HG02678 (cell line): Measurements from ENCODE around the gene ZNF609.
A peak's percentile ranks its signal among the peaks of the same experiment; 100 is the strongest.
"Not testable (repeated sequence)": the region's sequence is repeated elsewhere in the genome, so short reads cannot be mapped to it uniquely, and the experiment has no call there.

Experiments used
- ATAC-seq: cut with Tn5 transposase; IDR thresholded peaks from one replicate; pipeline ENCODE4 v1.9.1; 2021; ENCODE audit warnings: mild to moderate bottlenecking, moderate library complexity; ENCODE audit not compliant: unreplicated experiment

ZNF609 gene

DNA sequence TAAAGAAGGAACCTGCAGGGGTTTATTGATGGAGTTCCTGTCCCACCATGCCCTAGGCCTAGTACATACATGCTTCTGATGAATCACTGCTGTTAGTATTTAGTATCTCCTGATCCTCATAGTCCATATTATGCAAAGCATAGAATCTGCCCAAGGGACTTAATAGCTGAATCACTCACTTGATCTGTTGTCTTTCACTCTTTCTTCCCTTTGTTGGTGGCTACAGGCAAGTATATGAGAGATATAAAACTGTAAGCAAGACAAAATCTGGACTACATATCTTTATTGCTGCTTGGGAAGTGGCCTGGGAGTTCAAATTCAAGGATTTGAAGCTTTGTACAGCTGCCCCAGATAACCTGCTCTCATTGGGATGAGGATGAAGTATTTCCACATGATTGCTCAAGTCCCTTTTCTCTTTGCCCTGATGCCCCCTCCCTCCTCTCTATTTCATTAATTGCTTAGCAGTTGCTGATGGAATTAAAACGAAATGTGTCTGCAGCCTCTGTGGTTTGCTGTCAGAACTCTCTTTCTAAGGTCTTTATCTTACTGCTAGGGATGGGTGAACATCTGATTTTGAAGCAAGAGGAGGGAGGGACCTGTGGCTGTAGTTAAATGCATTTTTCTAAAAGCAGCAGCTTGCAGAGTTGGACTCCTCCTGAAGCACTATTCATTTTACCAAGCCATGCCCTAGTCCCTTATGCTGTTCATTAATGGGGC lies 114.1 kb downstream of the ZNF609 start:
- no peak for ATAC-seq

DNA sequence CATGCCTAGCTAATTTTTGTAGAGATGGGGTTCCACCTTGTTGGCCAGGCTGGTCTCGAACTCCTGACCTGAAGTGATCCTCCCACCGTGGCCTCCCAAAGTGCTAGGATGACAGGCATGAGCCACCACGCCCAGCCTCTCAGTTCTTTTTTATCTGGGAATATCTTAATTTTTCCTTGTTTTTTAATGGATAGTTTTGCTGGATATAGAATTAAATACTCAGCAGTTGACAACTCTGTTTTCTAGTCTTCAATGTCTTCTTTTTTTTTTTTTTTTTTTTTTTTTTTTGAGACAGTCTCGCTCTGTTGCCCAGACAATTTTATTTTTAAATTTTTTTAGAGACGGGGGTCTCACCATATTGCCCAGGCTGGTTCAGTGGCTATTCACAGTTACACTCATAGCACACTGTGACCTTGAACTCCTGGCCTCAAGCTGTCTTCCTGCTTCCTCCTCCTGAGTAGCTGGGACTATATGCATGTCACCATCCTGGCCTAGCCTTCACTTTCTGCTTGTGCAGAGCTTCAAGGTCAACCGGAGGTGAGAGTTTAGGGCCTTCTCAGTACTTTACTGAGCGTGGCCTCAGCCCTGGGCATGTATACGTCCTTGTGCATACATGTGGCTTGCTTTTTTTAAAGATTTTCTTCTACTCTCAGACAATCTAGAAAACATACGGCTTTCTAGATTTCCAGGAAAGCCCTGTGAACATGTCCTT lies 120.5 kb downstream of the ZNF609 start:
- no peak for ATAC-seq

DNA sequence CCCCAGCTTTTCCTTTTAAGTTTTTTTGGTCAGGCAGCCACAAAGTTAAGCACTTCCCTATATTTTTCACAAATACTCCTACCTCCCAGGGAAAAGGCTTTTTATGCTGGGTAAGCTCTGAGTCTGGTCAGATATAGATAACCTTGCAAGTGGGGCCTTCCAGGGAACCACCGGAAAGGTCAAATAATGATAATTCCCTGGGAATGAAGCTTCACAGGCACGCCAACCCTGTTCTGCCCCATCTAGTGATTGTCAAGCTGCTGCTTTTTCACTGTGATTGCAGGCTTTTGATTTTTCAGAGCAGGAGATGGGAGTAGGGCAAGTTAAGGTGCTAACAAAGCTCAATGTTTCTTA lies 121.0 kb downstream of the ZNF609 start:
- ATAC-seq = no peak

DNA sequence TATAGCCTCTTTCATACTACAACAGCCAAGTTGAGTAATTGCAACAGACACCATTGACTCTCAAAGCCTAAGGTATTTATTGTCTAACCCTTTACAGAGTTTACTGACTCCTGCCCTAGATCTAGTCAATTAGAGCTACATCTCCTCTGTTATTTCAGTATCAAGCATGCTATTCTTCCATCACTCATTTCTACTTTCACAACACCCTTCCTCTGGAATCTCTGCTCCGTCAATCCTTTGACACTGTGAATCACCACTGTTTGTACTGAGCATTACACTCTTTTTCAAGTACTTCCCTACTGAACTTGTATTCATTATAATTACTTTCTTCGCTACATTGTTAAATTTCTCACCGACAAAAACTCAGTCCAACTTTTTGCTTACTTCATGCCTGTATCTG lies 121.8 kb downstream of the ZNF609 start:
- ATAC-seq = no peak

DNA sequence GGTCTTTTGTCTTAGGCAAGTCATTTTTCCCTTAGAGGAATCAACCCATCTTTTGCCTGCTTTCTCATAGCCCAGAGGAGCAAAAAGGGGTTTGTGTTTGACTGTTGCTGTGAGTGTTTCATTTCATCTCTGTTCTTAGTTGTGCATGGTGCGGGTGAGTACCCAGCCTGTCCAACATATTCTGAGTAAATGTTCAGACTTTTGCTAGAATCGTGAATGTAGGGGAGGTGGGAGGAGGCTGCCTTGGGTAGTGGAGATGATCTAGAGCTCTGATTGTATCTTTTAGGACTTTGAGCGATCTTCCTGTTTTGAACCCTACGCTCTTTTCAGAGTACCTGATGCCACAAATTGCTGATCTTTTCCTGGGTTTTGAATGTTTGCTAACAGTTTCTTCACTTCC lies 123.1 kb downstream of the ZNF609 start:
- no peak for ATAC-seq

DNA sequence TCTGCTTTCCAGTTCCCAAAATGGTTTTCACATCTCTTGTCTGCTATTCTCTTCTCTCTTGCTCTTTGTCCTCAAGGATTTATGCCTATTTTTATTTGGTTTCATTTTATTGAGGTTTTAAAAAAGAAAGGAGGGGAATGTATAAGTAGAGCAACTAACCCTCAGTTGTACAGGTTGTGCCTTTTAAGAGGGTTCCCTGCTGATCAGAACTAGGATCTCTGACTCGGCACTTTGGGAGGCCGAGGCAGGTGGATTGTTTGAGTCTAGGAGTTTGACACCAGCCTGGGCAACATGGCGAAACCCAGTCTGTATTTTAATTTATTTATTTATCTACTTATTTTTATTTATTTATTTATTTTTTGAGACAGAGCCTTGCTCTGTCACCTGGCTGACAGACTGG lies 123.6 kb downstream of the ZNF609 start:
- ATAC-seq = no peak

DNA sequence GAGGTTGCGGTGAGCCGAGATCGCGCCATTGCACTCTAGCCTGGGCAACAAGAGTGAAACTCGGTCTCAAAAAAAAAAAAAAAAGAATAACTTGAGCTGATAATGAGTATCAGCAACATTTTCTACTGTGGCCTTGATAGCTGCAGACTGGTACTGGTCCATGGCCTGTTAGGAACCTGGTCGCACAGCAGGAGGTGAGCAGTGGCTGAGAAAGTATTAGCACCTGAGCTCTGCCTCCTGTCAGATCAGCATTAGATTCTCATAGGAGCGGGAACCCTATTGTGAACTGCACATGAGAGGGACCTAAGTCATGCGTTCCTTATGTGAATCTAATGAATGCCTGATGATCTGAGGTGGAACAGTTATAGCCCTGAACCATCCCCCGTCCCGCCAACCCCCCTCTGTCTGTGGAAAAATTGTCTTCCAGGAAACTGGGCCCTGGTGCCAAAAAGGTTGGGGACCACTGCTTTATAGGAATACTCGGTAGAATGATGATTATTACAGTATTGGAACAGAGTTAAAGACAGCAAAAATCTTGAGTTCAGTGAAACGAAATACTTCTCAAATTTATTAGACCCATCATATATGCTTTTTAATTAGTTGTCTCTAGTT lies 126.0 kb downstream of the ZNF609 start:
- ATAC-seq = no peak

DNA sequence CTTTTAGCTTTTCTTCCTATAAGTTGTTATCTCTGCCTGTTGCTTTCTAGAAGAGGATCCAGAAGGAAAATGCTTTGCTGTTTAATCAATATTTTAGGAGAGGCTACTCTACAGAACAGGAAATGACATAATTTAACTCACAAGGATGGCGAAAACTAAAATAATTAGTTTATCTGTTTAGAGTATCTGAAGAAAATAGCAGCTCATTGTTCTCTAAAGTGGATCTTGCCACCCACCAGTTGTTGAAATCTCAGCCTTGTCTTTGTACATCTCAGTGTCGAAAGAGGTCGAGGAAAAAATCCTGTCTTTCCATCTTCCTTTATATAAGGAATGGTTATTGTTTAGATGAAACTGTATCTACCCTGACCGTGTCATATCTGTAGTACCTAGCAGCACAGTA lies 126.6 kb downstream of the ZNF609 start:
- ATAC-seq = no peak

DNA sequence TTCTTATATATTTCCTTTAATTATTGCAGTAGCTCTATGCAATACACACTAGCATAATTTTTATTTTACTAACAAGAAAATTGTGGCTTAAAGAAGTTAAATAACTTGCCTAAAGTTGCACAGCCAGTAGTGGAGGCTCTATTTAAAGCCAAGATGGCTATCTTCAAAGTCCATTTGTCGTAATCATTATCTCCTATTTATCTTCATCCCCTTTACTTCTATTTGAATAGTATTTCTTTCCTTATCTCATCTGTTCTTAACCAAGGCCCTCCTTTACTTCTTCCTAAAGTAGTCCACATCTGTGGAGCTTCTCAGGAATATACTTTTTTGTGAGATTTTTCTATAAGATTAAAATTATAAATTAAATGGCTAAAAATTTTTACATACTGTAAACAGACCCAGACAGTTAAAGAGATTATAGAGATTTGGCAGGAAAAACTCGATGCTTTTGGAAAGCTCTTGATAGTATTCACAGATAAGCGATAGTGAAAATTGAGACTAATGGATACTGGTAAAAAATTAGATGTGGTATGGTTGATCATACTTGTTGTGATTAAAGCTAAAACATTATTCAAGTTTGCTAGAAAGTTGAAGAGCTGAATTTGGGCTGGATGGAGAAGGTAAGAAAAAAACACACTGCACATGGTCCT lies 129.2 kb downstream of the ZNF609 start:
- no peak for ATAC-seq

DNA sequence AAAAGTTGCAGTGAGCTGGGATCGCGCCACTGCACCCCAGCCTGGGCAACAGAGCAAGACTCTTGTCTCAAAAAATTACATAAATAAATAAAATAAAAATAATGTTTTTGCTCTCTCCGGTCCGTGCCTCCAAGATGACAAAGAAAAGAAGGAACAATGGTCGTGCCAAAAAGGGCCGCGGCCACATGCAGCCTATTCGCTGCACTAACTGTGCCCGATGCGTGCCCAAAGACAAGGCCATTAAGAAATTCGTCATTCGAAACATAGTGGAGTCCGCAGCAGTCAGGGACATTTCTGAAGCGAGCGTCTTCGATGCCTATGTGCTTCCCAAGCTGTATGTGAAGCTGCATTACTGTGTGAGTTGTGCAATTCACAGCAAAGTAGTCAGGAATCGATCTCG lies 132.5 kb downstream of the ZNF609 start:
- not testable (repeated sequence) for ATAC-seq

DNA sequence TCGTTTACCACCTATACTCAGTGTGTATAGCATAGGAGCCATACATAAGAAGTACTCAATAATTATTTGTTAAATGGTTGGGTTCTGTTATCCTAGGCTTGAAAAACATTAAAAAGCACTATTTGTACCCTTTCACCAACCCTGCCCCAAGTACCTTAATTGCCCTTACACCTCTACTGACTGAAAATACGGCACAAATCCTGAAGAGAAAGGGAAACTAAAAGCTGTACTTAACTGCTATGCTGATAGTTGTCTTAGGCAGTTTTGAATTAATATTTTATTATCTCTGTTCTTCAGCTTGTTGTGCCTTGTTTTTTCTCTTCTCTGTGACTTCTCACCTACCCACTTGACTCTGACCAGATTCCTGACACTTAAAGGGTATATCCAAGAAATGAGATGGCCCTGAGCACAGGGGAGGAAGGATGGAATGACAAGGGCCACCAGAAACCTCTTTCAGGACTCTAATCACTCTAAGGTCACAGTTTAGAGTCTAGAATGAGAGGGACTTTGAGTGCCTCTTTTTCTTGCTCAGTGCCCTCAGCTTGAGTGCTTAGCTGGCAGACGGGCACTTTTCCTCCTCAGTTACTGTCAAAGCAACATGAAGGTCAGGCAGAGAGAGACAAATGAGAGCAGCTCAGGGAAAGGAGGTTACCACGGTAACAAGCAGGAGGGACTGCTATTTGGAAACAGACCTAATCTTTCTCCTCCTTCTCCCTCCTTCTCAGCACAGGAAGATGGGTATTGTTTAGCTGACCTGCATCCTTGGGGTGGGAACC lies 136.5 kb downstream of the ZNF609 start:
- ATAC-seq = peak; percentile 47

DNA sequence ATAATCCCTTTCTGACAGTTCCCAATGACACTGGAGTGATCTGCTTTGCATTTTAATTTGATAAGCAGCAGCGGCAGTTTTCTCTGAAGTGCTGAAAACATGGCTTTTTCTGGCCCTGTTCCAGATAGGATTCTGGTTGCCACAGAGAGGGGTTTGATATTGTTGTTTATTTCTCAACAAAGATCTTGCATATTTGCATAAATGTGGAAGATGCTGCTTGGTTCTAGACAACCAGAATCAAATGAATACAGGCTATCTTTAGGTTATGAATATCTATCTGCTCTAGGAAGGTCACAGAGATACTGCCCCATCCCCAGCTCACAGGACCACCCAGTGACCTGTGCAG lies 137.1 kb downstream of the ZNF609 start:
- ATAC-seq = peak; percentile 14

DNA sequence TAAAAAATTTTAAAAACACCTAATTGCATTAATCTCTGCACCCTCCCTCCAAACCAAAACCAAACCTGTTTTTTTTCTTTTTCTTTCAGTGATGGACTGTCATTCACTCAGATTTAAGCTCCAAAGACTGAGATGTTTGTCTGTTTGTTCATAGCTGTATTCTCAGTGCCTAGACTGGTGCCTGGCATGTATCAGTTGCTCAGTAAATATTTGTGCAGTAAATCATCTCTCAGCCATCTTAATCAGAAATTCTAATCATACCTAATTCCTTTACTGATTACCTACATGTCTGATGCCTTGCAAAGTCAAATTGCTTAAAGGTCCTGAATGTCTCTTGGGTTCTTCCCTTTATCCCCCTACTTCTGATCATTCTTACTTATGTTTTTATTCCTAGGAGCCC lies 138.8 kb downstream of the ZNF609 start:
- ATAC-seq = no peak

DNA sequence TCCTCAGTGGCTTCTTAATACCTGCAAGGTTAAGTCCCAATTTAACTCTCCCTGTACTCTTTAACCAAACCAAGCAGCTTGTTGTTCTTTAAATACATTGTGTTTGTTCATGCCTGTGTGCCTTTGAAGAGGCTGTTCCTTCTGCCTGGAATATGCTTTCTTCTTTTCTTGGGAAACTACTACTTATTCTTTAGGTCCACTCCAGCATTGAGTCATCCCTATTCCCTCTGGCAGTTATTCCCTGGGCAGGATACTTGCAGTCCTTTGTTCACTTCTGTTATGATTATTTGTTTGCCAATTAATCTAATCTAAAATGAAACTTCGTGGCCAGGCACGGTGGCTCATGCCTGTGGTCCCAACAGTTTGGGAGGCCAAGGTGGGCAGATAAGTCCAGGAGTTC lies 139.3 kb downstream of the ZNF609 start:
- no peak for ATAC-seq

DNA sequence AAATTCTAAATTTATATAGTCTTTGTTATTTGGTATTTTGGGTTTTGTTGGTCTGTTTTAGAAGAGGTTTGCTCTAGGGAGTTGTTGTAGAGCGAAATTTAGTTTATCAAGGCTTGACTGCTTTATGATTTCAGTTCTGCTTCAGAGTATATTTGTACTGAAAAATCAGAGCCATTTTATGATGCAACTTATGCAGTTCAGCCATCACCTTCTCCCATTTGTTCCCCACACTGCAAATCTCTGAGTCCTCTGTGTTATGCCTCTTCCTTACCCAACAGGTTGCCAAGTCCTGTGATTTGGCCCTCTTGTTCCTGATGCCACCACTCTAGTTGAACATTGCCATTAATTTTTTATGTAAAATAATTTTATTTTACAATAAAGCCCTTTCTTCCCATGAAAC lies 140.4 kb downstream of the ZNF609 start:
- no peak for ATAC-seq

DNA sequence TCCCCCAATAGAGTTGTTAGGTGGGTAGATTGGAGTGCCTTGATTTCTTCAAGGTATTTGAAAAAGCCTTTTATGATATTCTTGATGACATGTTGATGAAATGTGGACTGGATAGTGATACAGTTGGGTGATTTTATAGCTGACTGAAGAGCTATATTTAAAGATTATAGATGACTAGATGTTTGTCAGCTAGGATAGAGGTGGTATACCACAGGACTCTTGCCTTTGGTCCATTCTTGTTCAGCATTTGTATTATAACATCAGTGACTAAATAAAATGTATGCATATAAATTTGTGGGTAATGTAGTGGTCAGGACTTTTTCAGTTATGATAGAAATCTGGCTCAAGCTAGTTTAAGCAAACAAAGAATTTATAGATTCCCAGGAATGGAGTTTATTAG lies 143.9 kb downstream of the ZNF609 start:
- no peak for ATAC-seq

DNA sequence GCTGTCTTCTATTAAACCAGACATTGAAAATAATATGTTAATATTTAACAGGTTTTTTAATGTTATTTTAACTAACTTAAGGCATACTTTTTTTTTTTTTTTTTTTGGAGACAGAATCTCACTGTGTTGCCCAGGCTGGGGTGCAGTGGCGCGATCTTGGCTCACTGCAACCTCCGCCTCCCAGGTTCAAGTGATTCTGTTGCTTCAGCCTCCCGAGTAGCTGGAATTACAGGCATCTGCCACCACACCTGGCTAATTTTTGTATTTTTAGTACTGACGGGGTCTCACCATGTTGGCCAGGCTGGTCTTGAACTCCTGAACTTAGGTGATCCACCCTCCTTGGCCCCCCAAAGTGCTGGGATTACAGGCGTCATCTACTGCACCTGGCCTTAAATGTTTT lies 147.0 kb downstream of the ZNF609 start:
- not testable (repeated sequence) for ATAC-seq

DNA sequence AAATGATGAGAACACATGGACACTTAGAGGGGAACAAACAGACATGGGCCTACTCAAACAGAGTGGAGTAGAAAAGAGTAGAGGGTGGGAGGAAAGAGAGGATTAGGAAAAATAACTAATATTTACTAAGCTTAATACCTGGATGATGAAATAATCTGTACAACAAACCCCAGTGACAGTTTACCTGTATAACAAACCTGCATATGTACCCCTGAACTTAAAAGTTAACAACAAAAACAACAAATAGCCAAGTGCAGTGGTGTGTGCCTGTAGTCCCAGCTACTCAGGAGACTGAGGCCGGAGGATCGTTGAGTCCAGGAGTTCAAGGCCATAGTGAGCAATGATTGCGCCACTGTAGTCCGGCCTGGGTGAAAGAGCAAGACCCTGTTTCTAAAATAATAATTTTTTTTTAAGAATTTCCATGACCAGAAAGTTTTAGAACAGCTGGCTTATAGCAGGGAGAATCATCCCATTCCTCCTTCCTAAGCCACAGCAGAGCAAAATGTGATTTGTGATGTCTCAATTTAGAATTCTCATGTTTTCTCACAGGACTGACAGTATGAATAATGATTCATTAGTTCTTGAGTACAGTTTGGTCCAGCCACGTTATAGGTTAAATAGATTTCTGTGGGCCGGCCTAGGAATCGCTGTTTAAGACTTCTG lies 150.0 kb downstream of the ZNF609 start:
- no peak for ATAC-seq

DNA sequence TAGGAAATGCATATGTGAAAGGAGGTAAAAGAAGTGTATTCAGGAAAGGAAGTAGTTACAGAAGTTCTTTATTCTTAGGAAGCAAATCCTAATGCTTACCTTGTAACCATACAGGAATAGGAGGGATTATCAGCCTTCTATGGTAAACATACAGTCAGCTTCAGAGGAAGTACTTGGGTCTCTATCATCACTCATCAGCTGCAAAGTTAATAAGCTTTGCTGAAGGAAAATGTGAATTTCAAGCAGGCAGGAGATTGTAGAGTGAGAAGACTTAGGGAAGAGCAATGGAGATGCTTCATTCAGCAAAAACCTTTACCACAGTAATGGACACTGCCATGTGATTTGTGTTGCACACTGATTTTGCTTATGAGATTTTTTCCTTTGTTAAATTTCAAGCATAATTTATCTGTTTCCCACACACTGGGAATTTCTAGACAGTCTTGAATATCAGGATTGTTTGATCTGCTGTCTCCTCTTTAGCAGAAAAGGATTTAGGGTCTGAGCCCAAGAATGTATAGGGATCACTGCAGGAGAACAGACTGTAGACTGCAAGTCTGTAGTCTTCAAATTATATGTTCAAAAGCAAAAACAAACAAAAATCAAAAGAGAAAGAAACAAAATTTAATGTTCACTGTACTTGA lies 150.8 kb downstream of the ZNF609 start:
- ATAC-seq = no peak

DNA sequence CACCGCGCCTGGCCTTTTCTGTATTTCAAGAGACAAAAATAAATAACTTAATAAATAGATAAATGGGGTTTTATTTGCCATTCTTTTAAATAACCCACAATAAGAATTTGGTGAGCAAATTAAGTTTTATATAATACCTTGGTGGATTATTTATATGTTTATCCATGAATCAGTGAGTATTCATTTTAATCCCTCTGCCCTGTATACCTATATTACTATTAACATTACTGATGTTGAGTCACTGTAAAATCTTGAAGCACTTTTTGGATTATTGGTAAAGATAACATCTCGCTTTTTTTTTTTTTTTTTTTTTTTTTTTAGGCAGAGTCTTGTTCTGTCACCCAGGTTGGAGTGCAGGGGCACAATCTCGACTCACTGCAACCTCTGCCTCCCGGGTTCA lies 154.1 kb downstream of the ZNF609 start:
- no peak for ATAC-seq
